Superior temporal gyrus (tissue), 1 donor: ENCODE measurements around the gene ZNF189.

Experiments used
- DNase-seq: peaks from one replicate; pipeline ENCODE4 v3.0.0-alpha.2; 2016; ENCODE audit errors: extremely low spot score

Gene ZNF189

DNA sequence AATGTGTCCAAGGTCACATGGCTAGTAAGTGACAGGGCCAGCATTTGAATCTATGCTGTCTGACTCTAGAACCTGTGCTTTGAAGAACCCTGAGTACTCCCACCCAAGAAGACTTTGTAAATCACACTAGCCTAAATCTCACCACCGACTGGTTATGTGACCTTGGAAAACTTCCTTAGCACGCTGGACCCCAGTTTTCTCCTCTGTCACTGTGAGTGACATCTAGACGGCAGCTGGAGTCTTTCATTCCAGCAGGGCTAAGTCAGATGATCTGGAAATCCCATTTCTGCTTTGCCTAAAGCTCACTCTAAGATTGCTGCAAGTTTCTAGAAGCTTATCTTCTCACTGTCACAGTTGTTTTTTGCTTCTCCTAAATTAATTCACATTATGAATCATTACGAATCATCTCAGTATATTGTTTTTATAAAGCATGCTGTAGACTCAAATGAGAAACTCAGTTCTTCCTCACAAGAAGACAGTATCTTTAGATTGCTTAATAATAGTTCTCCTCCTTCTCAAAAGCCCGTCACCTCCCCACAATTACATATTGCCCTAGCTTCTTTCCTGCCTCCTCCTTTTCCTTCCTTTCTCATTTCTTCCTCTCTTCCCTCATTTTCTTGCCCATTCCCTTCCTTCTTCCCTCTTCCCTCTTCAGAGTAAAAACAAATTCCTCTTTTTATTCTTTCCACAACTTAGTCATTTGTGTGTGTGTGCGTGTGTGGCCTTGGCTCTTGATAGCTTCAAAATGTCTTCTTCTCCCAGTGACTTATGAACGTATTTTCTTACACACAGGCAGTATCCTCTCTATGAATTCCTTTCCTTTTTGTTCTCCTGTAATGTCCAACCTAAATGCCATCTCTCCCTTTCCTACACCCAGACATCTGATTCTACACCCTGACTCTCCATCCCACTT is 20.1 kb downstream of the ZNF189 start:
- DNase-seq: no peak

DNA sequence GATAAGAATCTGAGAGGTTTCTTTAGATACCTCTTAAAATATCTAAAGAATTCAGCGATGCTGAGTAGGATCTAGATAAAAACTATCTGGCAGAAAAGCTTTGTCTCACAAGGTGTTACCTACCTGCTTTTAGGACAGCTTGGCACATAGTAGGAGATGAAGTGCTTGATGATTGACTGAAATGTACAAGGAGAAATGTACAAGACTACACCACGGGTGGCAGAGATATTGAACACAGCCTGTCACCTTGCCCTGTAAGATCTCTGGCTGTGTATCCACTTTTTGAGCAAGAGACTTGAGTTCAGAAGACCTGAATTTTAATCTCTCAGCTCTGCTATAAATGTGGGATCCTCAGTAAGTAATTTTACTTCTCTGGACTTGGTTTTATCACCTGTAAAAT is 21.2 kb downstream of the ZNF189 start:
- no peak for DNase-seq

DNA sequence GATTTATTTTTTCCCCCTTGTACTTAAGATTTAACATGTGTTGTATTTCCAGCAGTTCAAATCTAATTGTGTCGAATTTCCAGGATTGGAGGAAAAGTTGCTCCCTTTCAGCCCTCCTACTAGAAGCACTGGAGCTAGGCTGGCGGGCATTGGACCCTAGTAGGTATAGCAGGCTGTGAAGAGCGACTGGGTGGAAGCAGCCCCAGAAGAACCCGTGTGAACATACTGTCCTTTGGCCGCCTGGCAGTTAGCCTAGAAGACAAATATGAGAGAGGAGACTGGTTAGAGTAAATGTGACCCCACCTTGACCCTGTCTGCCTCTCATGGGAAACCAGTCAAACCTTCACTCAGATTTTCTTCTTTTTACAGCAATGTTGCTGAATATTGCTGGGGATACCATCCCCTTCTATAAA is 23.0 kb downstream of the ZNF189 start:
- no peak for DNase-seq

DNA sequence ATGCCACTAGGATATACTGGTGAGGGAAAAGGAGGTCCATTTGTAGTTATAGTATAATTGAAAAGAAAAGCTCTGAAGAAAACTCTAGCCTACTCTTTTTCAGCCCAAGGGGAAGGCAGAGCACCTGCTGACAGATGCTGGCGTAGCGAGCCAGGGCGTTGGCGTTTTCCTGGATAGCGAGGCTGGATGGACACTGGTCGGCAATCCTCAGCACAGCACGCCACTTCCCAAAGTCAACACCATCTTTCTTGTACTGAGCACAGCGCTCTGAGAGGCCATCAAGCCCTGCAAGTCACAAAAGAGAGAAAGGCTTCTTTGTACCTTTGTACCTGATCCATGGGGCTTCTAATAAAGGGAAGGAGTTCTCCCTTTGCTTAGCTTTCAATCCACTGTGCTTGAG is 28.7 kb downstream of the ZNF189 start:
- no peak for DNase-seq

DNA sequence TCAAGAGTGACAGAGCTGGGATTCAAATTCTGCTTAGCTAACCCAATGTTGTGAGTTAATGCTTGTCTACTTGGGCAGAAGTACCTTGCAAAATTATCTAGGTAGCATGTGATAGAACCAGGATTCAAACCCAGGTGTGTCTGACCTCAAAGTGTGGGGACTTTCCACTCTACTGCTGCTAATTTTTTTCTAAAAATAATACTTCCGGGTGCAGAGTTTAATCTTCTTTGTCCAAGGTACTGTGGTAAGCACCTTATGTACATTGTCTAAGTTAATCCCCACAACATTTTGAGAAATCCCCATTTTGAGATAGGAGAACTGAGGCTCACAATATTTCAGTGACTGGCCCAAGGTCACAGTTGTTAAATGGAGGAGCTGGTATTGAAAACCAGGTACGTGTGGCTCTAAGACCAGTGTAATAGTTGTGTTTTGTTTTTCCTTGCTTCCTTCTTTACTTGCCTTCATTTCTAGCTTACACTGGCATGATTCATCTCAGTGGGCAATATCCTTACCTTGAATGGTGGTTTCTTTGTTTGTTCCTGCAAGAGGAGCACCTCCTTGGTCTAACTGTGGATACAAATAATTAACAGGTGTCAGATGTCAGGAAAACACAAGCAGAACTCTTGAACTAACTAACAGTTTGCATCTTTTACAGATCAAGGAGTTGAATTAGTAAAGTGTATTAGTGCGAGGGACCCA is 29.5 kb downstream of the ZNF189 start:
- no peak for DNase-seq

DNA sequence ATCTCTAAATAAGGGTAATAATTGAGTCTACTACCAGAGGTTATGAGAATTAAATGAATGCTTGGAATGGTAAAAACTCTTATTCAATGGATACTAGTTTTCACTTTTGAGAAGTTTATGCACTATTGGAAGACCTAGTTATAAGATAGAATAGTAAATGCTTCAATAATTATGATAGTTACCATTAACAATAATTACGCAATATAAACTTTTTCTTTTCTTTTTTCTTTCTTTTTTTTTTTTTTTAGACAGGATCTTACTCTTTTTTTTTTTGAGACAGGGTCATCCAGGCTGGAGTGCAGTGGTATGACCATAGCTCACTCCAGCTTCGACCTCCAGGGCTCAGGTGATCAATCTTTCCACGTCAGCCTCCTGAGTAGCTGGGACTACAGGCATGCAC is 30.3 kb downstream of the ZNF189 start:
- DNase-seq: no peak

DNA sequence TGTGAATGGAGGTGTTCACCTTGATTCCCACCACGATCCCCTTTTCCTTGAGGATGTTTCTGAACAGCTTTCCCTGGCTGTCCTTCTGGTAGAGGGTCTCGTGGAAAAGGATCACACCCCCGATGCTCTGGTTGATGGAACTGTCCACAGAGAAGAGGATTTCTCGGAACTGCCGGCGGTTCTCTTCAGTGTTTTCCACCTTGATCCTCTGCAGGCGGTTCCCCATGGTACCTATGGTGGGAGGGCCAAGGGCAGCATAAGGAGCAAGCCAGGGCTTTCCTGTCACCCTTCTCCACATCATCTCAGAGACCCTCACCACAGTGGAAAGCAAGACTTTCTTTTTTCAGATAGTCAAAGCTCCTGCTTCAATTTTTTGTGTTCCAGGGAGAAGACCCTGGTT is 31.1 kb downstream of the ZNF189 start:
- DNase-seq: no peak

DNA sequence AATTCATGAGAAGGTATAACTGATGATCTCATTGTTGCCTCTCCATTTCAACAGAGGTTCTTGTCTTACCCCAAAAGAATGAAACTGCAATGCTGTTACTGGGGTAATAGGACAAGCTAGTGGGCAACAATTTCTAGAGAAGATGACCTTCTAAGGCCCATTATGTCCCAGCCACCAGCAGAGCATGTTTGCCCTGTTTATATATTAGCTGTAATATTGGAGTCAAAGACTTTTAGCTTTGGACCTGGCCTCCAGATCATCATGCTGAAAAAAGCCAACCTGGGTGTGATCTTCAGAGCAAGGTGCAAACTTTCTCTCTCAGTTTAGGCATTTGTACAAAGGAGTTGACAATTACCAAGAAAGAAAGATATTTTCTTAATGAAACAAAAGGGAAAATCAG is 33.5 kb downstream of the ZNF189 start:
- no peak for DNase-seq

DNA sequence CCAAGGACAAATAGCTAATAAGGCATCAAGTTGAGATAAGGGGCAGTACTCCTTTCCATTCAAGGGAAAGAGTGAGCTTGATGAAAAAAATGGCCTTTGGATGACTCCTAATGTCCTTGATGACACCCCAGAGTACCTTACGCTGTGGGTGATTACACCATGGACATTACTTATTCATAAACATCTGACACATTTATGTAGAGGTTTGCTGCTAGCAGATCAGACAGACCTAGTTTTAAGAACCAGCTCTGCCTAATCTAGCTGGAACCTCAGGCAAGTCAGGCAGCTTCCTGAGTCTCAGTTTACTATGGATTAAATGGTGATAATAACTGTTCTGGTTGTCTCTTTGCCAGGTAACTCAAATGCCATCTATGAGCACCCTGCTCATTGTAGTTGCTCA is 34.1 kb downstream of the ZNF189 start:
- no peak for DNase-seq

DNA sequence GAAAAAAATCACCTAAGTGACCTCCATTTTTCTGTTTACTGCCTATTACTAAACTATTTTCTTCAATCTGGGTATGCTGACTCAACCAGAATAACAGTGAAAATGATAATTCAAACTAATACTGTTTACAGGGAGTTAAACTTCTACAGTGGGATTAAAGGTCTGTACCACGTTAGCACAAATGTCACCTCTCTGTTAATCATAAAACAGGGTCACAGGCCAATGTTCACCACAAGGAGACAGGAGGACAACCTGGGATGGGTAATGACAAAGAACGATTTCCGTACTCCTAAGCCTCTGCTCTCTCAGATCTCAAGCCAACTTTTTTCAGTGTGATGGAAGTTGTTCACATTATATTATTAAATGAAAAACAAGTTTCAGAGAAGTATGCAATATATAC is 34.6 kb downstream of the ZNF189 start:
- no peak for DNase-seq

DNA sequence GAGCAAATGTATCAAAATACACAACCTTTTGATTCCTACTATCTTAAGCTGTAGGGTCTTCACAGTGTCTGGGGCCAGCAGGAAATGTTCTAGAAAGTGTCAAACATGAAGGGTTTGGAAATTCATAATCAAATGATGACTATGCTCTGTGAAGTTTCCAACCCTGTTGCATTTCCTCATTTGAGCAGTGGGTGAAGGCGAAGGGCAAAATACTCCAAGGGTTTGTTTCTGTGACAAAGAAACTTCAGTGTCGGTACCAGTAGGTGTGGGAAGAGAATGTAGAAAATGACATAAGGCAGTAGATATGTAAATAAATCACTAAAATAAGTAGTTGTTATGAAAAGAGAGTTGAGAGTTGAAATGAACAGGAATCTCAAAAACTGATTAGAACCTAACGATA is 36.3 kb downstream of the ZNF189 start:
- DNase-seq: no peak

DNA sequence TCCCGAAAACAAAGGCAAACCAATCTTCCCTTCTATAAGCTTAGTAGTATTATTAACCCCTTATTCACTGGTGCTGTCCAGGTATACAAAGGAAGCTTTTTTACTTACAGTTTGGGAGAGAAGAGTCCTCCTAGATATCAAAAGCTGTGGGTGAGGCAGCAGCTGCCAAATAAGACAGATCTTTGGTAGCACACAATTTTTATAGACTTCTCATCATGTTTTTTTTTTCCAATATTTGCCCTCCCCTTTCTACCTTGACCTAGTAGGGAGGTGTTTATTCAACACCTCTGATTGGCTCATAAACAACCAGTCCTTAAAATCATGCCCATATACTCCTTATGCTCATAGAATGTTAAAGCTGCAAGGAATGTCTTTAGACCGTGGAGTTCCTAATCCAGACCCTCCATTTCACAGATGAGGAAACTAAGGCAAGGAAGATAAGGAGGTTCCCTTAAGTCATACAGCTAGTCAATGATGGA is 37.0 kb downstream of the ZNF189 start, which contains the start of gene ALDOB:
ALDOB (minus strand) TSS at position 174 of the 479 bp plus-strand sequence. CDS start 4,887 bp downstream, outside the sequence.
- DNase-seq: no peak

DNA sequence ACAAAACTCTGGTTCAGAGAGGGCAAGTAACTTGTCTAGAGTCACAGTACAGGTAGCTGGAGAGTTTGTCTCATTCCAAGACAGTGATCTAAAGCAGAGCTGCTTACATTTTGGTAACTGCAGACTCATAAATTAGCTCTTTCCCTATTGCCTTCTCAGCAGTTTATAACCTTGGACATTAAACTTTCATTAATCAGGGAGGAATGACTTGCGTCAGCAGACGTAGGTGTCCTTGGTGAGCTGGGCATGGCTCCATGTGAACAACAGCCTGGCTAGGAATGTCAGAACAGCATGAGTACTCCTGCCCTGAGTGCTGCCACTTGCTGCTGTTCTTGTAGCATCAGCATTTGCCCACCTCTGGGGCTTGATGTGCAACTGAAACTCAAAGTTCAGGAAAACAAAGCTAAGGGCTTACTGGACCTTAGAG is 39.2 kb downstream of the ZNF189 start:
- no peak for DNase-seq

DNA sequence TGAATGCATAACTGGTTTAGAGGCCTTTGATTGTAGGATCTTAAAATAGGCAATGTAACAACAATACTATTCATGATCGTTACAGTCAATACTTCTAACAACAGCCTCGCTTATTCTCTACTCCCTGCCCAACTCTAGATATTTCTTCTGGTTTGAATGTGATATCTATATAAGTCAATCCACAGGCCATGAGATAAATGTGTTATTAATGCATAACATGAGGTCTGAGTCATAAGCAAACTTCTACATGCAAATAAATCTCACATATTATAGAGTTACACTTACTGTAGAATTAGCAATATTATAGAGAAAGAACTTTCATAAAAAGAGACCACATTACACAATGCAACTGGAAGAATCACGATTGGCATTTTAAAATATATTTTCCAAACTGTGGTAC is 39.9 kb downstream of the ZNF189 start:
- no peak for DNase-seq

DNA sequence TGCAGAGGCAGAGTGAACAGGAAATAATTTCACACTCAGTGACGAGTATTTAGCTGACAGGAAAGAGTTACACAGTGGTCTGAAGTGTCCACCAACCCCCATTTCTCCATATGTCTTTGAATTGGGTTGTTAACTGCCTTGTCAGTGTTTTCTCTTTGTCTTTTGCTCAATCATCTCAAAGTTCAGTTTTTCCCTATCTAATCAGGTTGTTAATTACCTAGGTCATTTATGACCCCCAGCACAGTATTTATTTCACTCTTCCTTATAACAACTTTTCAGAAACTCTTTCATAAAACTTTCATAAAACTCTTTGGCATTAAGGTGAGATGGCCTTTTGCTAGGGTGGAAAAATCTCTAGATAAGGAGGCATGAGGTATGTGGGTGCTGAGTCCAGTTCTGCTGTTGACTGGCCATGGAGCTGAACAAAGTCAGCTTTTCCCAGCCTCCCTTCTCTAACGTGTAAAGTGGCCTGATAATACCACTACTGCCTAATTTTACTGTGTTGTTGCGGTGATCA is 42.1 kb downstream of the ZNF189 start:
- no peak for DNase-seq

DNA sequence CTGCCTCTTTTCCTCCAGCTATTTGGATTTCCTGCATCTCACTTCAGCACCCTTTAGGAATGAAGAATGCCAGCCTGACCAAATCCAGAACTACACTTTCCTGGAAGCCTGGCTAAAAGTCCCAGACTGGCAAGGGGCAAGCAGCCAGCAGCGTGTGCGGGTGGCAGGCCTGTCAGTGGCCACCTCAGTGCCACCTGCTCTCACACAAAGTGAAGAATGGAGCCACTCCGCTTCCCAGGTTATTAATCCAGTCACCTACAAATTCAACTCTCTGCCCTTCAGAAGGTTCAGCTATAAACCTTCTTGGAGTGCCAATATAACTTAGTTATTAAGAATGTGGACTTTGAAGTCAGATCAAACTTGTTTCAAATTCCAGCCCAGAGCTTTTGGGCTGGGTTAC is 43.7 kb downstream of the ZNF189 start:
- DNase-seq: no peak

DNA sequence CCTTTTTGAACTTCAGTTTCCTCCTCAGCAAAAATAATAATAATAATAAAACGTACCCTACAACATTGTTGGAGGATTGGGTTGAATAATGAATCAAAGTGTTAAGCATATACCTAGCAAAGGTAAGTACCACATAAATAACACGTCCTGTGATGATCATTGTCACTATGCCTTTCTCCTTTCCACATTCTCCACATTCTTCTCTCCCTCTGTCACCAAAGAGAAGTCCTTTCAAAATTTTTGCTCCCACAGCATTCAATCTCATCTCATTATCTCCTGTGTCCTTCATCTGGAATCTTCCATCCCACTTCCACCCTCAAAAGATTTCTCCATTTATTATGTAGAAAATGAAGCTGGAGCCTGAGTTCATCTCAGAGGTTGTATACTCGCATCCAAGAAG is 44.1 kb downstream of the ZNF189 start:
- no peak for DNase-seq

DNA sequence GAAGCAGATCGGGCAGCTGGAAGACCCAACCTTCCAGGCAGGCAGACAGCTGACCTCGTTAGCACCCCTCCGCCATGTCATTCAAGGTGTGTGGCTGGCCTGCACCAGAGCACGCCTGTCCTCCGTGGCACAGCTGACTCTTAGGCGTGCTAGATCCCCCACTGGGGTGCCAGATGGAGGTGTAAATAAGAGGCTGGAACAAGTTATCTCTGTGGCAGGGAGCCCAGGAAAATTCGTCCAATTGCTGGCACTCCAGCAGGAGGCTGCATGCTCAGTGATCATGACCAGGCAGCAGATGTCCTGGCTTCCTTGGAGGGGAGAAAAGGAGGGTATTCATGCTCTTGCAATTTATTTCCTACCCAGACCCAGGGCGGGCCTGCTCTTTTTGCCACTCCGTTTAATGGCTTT is 44.7 kb downstream of the ZNF189 start:
- DNase-seq: no peak

DNA sequence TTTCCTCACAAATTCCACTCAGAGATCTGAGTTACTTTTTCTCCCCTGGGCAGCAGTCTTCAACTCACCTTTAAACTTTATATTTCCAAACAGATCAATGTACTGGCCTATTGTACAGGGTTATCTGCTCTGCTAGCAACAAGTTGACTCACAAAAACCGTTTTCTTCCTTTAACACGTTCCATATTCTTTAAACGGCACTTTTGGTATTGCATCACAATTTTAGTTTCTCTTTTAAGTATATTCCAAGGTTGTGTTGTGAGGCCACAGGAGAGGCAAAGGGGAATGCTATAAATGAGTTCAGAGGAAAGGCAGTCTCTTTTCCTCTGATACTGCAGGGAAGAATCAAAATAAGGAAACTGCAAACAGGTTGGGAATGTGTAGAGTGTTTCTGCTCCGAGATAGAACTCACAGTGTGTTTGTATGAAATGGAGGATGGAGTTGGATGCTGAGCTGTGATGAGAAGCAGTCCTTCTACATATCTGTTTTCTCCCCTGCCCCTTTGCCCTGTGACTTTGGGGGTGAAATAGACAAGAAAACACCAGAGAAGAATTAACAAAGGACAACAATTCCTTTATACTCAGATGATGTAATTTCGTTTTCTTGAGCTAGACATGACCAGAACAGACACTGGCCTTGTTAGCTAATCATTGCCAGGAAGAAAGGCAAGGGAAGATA is 46.8 kb downstream of the ZNF189 start:
- no peak for DNase-seq

DNA sequence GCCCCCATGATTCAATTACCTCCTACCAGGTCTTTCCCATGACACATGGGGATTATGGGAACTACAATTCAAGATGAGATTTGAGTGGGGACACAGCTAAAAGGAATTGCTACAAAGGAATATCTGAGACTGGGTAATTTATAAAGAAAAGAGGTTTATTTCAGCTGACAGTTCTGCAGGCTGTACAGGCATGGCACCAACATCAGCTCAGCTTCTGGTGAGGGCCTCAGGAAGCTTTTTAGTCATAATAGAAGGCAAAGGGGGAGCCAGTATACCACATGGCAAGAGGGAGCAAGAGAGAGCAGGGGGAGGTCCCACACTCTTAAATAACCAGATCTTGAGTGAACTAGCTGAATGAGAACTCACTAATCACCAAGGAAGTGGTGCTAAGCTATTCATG is 48.1 kb downstream of the ZNF189 start:
- DNase-seq: no peak

DNA sequence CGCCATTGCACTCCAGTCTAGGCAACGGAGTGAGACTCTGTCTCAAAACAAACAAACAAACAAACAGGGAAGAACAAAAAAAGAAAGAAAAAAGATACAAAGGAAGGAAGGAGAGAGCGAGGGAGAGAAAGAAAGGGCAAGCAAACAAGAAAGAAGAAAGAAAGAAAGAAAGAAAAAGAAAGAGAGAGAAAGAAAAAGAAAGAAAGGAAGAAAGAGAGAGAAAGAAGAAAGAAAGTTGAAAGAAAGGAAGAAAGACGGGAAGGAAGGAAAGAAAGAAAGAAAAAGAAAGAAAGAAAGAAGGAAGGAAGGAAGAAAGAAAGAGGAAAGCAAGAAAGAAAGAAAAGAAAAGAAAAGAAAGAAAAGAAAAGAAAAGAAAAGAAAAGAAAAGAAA is 50.0 kb downstream of the ZNF189 start:
- DNase-seq: no peak

DNA sequence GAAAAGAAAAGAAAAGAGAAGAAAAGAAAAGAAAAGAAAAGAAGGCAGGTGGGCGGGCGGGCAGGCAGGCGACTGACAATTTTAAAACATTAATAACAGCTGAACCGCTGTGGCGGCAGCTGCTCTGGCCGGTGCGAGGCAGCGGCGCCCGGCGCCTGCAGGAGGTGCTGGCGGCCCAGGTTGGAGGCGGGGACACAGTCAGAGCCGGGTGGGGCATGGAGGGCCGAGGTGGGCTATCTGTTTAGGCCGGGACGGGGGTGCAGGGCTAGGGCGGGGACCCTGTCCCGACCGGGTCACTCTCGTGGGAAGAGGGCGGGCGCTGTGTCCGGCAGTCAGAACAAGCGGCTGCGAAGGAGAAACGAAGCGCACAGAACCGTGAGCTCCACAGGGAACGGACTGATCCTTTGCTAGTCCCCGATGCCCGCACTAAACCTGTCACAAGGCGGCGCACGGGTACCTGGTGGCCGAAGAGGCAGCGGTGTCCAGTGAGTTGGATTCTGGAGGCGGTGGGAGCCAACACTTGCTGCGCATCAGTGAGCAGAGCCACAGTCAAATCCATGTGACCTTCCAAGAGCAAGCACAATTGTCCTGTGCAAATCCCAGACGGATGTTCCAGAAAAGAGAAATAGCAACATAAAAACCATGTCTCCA is 50.5 kb downstream of the ZNF189 start:
- DNase-seq: peak; percentile 62
